ENCODE results near the gene UTP15.

The UTP15 gene

DNA sequence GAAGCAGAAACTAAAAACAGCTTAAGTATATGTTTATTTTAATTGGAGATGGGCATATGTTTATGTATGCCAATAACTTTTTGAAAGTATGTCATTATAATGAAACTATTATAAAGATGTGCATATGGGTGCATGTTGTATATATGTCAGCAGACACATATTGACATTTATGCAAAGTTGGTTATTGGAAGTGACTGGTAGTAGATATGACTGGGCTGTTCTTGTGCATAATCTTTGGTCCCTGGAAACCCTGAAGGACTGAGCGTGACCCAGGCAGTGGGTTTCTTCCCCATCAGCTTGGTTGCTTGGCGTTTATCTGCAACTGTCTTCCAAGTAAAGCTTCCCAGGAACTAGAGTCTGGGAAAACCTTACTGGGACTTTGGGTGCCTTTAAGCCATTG lies 25.8 kb upstream of the UTP15 start:
- Mint-ChIP-seq H3K4me1 (no peaks in the 10 kb centered on the region), H3K9me3 (peaks cover 5% of the 10 kb centered on the region), H3K4me3 (no peak overlapping the region), H3K27ac (no peak overlapping the region), H3K36me3 (ENCODE audit: low read depth) (no peaks in the 10 kb centered on the region), H3K27me3 (ENCODE audit: low read depth) (peaks cover 17% of the 10 kb centered on the region)
- no peak for TF ChIP-seq CTCF (IDR thresholded peaks at IDR 0.05; ENCODE audit: unreplicated experiment in 3 of 3)

- peaks cover 3% of the 10 kb centered on the region for H3K9me3 Mint-ChIP-seq
Measured at GRCh38 chr5:73540192-73540591, 25.4 kb upstream of the UTP15 start.

DNA sequence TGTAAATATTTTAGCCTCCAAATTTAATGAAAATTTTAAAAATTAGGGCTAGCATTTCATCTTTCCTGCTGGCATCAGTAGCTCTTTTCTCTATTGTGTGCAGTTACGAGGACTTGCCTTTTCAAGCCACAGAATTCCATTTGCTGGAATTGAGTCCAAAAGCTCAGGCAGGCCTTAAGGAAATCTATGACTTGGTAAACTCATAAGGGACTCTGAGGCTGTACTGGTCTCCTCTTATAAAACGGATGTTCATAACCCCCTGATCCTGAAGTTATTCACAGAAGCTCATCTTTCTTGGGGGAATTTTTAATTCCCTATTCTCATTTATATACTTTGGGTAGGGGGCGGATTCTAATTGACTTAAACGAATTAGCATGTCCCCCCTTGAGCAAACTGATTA lies 23.5 kb upstream of the UTP15 start:
- no peaks in the 10 kb centered on the region for H3K36me3 Mint-ChIP-seq (ENCODE audit: low read depth)
- no peak for TF ChIP-seq CTCF (IDR thresholded peaks at IDR 0.05; ENCODE audit: unreplicated experiment in 3 of 3)
- H3K9me3 Mint-ChIP-seq, result no peaks in the 10 kb centered on the region
- no peak overlapping the region for H3K27ac Mint-ChIP-seq
- H3K4me3 Mint-ChIP-seq, result no peak overlapping the region
- peaks cover 17% of the 10 kb centered on the region for H3K27me3 Mint-ChIP-seq (ENCODE audit: low read depth)
- no peaks in the 10 kb centered on the region for H3K4me1 Mint-ChIP-seq

More at GRCh38 chr5:73540192-73540591, 25.4 kb upstream of the UTP15 start:
- Mint-ChIP-seq H3K4me1 (no peaks in the 10 kb centered on the region), H3K4me3 (no peak overlapping the region), H3K27me3 (ENCODE audit: low read depth) (peaks cover 17% of the 10 kb centered on the region), H3K27ac (no peak overlapping the region), H3K36me3 (ENCODE audit: low read depth) (no peaks in the 10 kb centered on the region)
- TF ChIP-seq CTCF (IDR thresholded peaks at IDR 0.05; ENCODE audit: unreplicated experiment in 3 of 3), result no peak

DNA sequence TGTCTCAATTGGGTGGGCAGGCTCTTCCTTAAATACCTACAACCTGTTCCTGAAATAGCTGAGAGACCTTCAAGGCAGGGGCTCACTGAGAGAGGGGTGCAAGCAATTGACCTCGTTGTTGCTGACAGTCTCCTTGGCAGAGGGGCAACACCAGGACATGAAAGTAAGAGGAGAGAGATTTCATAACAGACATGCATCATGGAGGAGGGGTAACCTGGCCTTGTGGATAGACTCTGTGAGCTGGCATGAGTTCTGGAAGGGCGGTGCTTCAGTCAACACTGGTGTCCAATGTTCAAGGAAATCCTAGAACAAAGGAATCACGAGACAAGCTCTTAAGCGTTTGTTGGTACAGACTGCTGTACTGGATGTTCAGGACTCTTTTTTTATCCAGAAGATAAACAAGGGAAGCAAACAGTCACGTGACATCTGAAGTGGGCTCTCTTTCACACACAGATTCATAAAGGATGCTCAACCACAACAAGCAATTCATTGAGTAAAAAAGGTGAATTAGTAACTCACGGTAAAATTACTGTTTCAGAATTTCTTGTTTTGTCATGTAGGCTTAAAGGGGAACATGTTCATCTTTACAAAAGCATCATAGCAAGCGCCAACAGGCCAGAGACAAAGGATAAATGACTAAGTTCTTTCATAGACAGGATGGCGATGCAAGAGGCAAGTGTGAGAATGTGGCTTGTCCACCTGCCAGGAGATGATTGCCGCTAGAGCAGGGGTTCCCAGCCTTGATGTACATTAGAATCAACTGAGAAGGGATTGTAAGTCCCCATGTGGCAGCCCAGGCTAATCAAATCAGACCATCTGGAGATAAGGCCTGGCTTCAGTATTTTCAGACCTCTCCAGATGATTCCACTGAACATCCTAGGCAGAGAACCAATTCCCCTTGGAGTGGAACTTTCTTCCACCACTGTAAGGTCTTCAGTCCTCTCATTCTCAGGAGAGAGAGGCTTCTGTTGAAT lies 20.8 kb upstream of the UTP15 start:
- Mint-ChIP-seq H3K27ac (no peak overlapping the region), H3K4me1 (no peaks in the 10 kb centered on the region), H3K9me3 (no peaks in the 10 kb centered on the region), H3K4me3 (no peak overlapping the region), H3K27me3 (ENCODE audit: low read depth) (peaks cover 14% of the 10 kb centered on the region), H3K36me3 (ENCODE audit: low read depth) (no peaks in the 10 kb centered on the region)
- TF ChIP-seq CTCF (IDR thresholded peaks at IDR 0.05; ENCODE audit: unreplicated experiment in 3 of 3), result no peak

GRCh38 chr5:73545403-73545779 lies 20.2 kb upstream of the UTP15 start:
- TF ChIP-seq CTCF (IDR thresholded peaks at IDR 0.05; ENCODE audit: unreplicated experiment in 3 of 3), result no peak
- H3K9me3 Mint-ChIP-seq, result no peaks in the 10 kb centered on the region
- no peaks in the 10 kb centered on the region for H3K36me3 Mint-ChIP-seq (ENCODE audit: low read depth)

GRCh38 chr5:73550016-73550415 lies 15.5 kb upstream of the UTP15 start:
- Mint-ChIP-seq H3K4me3 (no peak overlapping the region), H3K27me3 (ENCODE audit: low read depth) (no peaks in the 10 kb centered on the region), H3K27ac (no peak overlapping the region), H3K9me3 (no peaks in the 10 kb centered on the region), H3K4me1 (no peaks in the 10 kb centered on the region), H3K36me3 (ENCODE audit: low read depth) (peaks cover 16% of the 10 kb centered on the region)
- TF ChIP-seq CTCF (IDR thresholded peaks at IDR 0.05; ENCODE audit: unreplicated experiment in 3 of 3), result no peak

More at GRCh38 chr5:73545403-73545779, 20.2 kb upstream of the UTP15 start:
- Mint-ChIP-seq H3K4me3 (no peak overlapping the region), H3K4me1 (no peaks in the 10 kb centered on the region), H3K27me3 (ENCODE audit: low read depth) (peaks cover 12% of the 10 kb centered on the region), H3K27ac (no peak overlapping the region)

Measured in nephron (organoid).